GM21576 (cell line): ENCODE results near the gene CYP4F22.
A peak's percentile ranks its signal among the peaks of the same experiment; 100 is the strongest.
"Not testable (repeated sequence)": the region's sequence is repeated elsewhere in the genome, so short reads cannot be mapped to it uniquely, and the experiment has no call there.

Experiments used
- ATAC-seq: cut with Tn5 transposase; IDR thresholded peaks from one replicate; pipeline ENCODE4 v1.9.1; 2021; ENCODE audit warnings: mild to moderate bottlenecking, moderate library complexity; ENCODE audit not compliant: unreplicated experiment

Gene CYP4F22

DNA sequence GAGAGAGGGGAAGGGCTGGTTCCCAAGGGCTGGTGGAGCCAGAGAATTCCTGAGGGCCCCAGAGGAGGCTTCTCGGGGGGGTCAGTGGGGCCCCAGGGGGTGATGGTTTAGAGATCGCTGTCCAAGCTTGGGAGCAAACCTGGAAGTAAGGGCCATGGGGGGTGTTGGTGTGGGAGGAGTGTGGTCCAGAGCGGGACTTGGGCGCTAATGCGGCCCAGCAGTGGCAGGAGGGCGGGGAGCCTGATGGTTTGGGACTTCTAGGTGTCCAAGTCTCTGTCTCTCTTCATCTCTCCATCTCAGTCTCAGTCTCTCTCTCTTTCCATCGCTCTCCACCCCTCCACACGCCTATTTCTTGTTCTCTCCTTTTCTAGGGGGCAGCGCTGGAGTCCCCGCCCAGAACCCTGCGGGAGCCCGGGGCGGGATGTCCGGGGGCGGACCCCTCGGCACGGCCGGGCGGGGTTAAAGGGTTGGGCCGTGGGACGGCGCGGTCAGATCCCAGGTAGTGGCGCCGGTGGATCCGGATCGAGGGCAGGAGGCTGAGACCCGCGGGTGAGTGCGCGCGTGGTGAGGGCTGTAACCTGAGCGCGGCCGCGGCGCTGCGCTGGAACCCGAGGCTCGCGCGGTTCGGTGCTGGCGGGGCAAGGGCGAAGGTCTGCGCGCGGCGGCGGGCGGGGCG lies at the start of gene CYP4F22:
CYP4F22 (plus strand) TSS at position 491 of the 676 bp plus-strand sequence. CDS start 16,812 bp downstream, outside the sequence.
- no peak for ATAC-seq

DNA sequence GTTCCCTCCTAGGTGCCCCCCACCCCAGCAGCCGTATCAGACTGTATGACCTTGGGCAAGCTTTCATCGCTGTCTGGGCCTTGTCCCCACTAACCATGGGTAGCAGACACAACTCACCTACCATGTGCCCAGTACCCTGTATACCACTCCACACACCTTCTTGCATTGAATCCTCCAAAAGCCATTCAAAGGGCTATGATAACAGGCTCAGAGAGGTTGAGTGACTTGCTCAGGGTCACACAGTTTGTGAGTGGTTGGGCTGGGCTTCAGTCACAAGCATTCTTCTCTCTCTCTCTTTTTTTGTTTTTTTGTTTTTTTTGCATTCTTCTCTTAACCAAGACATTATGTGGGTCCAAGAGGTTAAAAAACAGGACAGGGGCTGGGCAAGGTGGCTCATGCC lies 46.6 kb upstream of the CYP4F22 start:
- ATAC-seq = no peak

DNA sequence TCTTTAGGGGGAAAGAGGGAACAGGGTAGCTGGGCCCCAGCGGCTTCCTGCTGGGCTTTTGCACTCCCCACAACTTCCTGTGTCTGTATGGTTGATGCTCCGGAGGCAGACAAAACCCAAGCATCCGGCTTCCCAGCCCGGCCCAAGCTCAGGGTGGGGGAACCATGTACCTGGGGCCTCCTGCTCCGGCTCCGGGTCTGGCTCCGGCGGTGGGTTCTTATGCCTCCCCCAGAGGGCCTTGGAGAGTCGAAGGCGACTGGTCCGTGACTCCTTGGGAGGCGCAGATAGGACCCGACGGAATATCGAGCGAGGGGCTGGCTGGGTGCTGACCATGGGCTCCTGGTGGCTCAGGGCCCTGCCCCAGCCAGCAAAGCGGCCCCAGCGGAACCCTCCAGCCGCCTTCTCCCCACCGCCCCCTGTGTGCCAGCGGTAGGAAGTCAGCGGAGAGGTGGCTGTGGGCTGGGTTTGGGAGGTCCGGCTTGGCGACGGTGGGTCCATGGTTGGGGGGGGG lies 44.4 kb upstream of the CYP4F22 start:
- no peak for ATAC-seq

DNA sequence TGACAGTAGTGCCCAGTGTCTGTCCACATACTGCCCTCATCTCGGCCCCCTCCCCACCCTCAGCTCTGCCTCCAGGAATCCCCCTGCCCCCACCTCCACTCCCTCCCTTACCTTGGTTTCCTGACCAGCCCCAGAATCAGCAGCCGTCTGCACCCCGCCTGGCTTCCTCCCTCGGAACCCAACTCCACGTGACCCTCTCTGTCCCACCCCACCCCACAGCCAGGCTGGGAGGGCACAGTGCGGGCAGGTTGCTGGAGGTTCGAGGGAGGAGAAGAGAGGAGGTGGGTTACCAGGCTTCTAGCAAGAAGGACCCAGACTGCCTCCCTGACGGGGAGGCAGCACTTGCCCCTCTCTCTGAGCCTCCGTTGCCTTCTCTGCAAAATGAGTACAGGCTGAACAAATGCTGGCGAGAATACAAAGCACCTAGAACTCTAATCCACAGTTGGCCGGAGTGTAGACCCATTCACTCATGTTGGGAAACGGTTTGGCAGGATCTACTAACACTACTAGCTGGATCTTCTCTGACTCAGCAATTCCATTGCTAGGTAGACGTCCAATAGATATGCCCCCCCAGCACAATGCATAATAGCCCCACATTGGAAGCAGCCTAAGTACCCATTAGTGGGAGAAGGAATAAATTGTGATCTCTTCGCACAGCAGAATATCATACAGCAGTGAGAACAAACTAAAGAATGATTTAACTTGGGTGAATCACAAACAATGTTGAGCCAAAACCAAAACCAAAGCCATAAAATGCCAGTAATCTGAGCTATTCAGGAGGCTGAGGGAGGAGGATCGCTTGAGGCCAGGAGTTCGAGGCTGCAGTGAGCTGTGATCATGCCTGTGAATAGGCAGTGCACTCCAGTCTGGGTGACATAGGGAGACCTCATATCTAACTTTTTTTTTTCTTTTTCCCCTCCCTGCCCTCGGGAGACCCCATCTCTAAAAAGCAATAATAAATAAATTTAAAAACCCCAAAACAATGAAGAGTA lies 43.6 kb upstream of the CYP4F22 start, which contains the start of gene RASAL3:
RASAL3 (minus strand) TSS at position 151 of the 992 bp plus-strand sequence. CDS start 186 bp downstream, outside the sequence.
- ATAC-seq = peak; percentile 36

DNA sequence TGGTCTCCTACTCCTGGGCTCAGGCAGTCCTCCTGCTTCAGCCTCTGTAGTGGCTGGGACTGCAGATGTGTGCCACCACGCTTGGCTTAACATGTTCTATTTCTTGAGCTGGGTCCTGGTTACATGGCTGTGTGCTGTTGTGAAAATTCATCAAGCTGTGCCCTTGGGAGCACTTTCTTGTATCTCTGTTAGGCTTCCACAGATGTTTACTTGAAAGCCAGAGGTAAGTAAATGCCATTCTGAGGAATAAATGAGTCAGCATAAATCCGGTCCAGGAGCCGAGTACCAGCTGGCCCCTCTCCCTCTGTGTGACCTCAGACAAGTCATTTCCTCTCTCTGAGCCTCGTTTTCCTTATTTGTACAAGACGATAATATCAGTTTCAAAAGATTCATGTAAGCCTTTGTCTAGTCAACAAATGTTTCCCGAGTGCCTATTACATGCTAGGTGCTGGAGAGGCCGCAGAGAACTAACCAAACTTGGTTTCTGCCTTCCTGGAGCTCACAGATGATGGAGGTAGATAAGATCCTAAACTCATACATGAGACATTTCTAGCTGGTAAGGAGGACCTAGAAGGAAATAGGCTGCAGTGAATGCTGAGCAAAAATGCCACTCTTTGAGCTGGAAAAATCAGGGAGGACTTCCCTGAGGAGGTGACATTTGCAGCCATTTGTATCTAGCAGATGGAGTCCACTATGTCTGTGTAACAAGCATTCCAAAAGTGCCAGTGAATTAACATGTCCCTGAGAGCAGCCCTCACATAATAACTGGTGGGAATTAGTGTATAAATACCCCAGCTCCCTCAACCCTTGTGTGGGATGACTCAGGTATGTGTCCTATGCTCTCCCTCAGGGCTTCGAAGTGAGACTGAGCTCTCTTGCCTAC lies 41.2 kb upstream of the CYP4F22 start:
- peak; percentile 61 for ATAC-seq

DNA sequence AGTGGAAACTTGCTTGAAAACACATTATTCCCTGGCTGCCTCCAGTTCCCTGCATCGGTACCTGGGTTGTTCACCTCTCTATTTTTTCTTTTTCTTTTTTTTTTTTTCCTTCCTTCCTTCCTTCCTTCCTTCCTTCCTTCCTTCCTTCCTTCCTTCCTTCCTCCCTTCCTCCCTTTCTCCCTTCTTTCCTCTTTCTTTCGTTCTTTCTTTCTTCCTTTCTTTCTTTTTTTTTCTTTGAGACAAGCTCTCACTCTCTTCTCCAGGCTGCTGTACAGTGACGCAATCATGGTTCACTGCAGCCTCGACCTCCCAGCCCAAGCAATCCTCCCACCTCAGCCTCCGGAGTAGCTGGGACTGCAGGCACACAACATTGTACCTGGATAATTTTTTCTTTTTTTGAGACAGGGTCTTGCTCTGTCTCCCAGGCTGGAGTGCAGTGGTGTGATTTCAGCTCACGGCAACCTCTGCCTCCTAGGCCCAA lies 40.6 kb upstream of the CYP4F22 start:
- no peak for ATAC-seq

DNA sequence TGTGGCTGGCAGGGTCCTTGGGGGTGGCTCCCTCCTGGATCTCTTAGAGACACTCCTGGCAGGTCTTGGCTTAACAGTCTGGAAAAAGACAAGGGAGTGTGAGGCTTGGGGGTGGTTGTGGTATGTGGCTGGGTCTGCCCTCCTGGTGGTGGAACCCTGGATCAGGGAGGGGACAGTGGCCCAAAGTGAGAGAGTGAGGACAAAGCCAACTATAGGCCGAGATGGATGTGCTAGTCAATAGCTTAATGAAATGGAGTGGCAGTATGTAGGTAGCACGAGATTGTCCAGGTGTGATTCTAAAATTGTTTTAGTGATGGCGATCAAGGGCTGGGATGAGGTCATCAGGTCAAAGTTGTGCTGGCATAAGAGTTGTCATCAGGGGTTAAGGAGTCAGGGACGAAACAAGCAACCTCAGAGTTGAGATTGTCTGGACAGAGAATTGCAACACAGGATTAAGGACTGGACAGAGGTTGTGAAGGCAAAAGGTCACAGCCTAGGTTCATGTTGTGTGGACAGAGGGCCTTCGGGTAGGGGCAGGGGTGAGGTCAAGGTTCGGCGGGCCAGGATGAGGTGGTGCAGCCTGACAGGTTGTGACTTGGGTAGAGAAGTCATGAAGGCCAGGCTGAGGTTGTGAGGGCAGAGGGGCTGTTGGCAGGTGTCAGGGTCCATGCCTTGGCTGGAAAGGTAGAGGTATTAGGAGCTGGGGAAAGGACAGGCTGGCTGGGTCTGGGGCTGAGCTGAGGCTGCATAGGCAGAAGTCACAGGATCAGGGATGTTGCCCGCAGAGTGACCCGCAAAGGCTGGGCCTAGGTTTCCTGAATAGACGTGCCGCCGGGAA lies 39.4 kb upstream of the CYP4F22 start:
- ATAC-seq = no peak

DNA sequence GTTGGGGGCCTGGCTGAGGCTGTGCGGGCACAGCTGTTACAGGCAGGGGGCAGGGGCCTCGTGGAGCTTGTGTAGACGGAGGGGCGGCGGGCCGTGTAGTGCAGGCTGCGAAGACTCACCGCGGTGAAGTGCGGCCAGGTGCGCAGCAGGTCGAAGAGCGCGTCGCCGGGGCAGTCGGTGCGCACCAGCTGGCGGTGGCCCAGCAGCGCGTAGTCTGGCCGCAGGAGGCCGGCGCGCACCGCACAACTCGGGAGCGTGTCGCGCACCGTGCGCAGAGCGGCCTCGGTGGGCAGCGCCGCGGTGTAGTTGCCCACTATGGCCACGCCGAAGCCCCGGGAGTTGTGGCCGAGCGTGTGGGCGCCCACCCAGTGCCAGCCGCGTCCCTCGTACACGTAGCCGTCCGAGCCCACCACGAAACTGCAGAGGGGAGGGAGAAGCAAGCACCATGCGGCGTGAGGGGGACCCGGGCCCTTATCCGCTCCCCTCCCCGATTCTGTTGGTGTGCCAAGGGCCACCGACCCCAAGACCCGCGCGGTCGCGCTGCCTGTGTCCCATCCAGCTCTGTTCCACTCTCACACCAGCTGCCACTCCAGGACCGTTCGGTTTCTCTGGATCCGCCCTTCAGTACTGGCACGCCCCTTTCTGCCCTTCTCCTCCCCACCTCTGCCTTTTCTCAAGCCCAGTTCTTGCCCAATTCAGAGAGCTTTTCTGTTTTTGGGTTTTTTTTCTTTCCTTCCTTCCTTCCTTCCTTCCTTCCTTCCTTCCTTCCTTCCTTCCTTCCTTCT lies 38.6 kb upstream of the CYP4F22 start:
- no peak for ATAC-seq

DNA sequence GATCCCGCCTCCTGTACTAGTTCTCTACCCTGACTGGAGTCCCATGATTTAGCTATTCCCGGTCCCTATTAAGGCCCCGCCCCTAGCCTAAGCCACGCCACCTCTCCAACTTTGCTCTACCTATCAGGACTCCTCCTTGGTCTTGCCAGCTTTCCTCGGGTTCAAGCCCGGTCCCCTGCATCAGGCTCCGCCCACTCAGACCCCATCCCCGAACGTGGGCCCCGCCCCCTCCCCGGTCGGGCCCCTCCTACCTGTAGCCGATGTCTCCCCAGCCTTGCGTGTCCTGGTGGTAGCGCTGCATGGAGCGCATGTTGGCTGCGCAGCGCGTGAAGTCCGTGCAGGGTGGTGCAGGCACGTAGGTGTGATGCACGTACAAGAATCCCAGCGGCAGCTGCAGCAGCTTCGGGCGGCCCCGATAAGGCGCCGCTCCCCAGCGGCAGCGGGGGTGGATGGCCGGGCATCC lies 36.7 kb upstream of the CYP4F22 start:
- ATAC-seq = no peak

DNA sequence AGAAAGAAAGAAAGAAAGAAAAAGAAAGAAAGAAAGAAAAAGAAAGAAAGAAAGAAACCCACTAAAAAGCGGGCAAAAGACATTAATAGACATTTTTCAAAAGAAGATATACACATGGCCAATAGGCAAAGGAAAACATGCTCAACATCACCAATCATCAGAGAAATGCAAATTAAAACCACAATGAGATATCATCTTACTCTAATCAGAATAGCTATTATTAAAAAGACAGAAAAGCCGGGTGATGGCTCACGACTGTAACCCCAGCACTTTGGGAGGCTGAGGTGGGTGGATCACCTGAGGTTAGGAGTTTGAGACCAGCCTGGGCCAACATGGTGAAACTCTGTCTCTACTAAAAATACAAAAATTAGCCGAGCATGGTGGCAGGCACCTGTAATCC lies 34.5 kb upstream of the CYP4F22 start:
- not testable (repeated sequence) for ATAC-seq

DNA sequence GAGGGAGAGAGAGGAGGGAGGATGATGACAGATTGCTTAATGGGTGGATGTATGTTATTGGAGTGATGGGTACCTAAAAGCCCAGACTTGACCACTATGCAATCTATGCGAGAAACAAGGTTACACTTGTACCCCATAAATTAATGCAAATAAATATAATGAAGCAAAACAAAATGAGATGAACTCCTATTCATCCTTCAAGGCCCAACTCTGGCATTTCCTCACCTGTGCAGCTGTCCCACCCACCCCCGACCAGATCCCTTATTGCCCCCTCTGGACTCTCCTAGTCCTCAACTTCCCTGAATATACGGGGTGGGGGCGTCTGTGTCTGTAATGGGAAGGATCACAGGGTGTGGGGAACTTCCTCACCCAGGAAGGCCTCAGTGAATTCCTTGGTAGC lies 33.2 kb upstream of the CYP4F22 start:
- no peak for ATAC-seq

DNA sequence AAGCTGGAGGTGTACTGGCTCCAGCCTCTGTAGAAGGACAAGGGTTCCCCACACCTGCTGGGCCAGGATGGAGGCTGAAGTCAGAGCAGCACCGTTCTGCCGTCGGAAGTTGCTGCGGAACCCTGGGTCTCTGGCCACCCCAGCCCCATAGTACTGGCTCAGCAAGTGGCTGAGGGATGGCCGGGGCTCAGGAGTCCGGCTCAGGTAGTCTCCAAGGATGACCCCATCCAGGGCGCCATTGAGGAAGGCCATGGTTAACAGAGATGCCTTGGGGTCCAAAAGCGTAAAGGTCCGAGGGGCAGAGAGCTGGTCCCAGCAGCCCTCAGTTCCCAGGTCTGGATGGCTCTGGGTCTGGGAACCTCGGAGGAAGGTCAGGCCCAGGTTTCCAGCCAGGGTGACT lies 32.7 kb upstream of the CYP4F22 start:
- no peak for ATAC-seq

DNA sequence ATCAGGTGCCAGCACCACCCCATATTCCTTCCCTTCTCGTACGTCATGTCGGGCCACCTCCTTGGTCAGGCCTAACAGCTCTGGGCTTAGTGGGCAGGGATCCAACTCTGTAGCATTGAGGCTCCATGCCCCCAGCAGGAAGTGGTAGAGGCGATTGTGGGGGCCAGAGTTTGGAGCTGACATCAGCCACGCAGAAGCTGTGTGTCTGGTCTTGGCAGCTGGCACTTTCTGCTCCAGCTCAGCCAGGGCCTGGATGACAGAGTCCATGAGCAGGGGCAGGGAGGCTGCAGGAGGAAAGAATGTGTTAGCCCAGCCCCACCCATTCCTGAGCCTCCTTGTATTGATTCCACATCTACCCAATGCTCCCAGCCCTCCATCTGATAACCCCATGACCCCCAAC lies 32.0 kb upstream of the CYP4F22 start:
- ATAC-seq = no peak

DNA sequence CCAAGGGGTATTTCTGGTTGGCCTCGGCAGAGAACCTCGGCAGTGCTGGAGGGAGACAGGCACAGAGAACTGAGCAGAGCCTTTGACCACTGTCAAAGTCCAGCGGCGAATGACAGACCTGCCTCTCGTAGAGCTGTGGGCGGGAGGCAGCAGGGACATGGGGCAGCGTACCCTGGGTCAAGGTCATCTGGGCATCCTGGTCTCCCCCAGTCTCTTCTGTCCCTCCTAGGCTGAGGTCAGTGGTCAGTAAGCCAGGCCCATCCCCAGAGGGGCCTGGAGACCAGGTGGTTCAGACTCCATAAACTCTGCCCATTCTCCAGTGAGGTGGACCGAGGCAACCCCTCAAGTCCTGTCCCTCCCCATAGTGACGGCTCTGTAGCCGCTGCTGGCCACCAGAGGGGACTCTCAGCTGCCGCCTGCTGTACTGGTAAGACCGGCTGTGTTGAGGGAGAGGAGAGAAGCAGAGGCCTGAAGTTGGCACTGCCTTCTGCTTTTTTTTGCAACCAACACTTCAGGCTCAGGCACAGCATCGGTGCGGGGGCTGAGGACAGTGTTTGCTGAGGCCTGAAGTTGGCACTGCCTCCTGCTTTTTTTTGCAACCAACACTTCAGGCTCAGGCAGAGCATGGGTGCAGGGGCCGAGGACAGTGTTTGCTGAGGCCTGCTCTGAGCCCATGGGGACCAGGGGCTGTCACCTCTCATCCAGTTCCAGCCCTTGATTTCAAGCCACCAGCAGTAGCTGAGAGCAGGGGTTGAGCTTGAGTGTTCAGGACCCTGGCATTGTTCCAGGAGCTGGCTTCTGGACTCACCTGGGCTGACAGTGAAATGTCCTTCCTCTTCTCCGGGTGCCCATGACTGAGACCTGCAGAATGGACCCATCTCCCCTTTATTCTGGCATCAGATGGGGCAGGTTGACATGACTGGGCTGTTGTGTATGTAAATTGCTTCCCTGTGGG lies 28.7 kb upstream of the CYP4F22 start, which contains the start of gene PGLYRP2:
PGLYRP2 (minus strand) TSS at position 111 of the 955 bp plus-strand sequence. CDS start 130 bp downstream, outside the sequence.
- ATAC-seq = no peak

DNA sequence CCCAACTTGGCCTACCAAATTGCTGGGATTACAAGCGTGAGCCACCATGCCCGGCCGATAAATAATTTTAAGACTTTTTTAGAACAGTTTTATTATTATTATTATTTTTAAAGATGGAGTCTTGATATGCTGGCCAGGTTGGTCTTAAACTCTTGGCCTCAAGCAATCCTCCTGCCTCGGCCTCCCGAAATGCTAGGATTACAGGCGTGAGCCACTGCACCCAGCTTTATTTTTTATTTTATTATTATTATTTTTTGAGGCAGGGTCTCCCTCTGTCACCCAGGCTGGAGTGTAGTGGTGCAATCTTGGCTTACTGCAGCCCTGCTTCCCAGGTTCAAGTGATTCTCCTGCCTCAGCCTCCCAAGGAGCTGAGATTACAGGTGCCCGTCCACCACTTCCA lies 27.3 kb upstream of the CYP4F22 start:
- not testable (repeated sequence) for ATAC-seq

DNA sequence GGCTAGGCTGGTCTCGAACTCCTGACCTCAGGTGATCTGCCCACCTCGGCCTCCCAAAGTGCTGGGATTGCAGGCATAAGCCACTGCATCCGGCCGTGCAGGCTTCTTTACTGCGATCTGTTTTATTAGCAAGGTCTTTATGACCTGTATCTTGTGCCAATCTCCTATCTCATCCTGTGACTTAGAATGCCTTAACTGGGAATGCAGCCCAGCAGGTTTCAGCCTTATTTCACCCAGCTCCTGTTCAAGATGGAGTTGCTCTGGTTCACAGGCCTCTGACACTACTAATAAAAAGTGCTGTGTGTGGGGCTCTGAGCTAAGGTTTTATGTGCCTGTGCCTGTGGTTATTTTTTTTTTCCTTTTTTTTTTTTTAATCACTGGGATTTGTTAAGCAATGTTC lies 22.6 kb upstream of the CYP4F22 start:
- ATAC-seq = not testable (repeated sequence)

DNA sequence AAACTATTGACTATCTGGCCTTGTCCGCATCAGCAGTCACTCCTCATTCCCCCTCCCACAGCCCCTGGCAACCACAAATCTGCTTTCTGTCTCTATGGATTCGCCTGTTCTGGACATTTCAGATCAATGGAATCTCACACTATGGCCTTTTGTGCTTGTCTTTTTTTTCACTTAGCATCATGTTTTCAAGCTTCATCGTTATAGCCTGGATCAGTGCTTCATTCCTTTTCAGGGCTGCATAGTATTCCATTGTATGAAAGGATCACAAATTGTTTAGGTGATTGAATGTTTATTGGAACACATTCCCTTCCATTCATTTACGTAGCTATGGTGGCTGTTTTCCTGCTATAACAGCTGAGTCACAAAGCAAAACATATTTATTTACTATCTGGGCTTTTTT lies 21.3 kb upstream of the CYP4F22 start:
- no peak for ATAC-seq
